ENCODE data around the gene CHD8.
"Not testable (repeated sequence)": the region's sequence is repeated elsewhere in the genome, so short reads cannot be mapped to it uniquely, and the experiment has no call there.

The CHD8 gene

GRCh38 chr14:21455912-21456667, at the start of gene CHD8:
Gene CHD8 (minus strand): TSS chr14:21456123. CDS start chr14:21431643, 24,480 bp downstream.
- peak; percentile 100 for DNase-seq (ENCODE audit: low spot score)

- DNase-seq (ENCODE audit: low spot score) = peak; percentile 22
Observed at GRCh38 chr14:21505012-21505553, 49.2 kb upstream of the CHD8 start.

- no peak for DNase-seq (ENCODE audit: low spot score)
Observed at GRCh38 chr14:21503376-21503775, 47.5 kb upstream of the CHD8 start.

- DNase-seq (ENCODE audit: low spot score) = no peak
Observed at GRCh38 chr14:21501568-21501967, 45.6 kb upstream of the CHD8 start.

- DNase-seq (ENCODE audit: low spot score) = peak; percentile 61
Observed at GRCh38 chr14:21498540-21499526, 42.9 kb upstream of the CHD8 start.

GRCh38 chr14:21496453-21496852, 40.5 kb upstream of the CHD8 start:
- no peak for DNase-seq (ENCODE audit: low spot score)

GRCh38 chr14:21494902-21495762, 39.2 kb upstream of the CHD8 start:
- DNase-seq (ENCODE audit: low spot score) = no peak

- DNase-seq (ENCODE audit: low spot score) = no peak
Observed at GRCh38 chr14:21486640-21487087, 30.7 kb upstream of the CHD8 start.

GRCh38 chr14:21476925-21477681, 21.2 kb upstream of the CHD8 start, which contains the start of the genes RAB2B and TOX4:
Gene RAB2B (minus strand): TSS chr14:21476959. CDS start chr14:21476872, 87 bp downstream.
Gene TOX4 (plus strand): TSS chr14:21477195. CDS start chr14:21477279, 84 bp downstream.
- DNase-seq (ENCODE audit: low spot score) = peak; percentile 98

- DNase-seq (ENCODE audit: low spot score) = no peak
Observed at GRCh38 chr14:21476523-21476924, 20.6 kb upstream of the CHD8 start.

- no peak for DNase-seq (ENCODE audit: low spot score)
Observed at GRCh38 chr14:21475767-21476522, 20.0 kb upstream of the CHD8 start.

GRCh38 chr14:21467616-21468015, 11.7 kb upstream of the CHD8 start:
- DNase-seq (ENCODE audit: low spot score) = no peak

- no peak for DNase-seq (ENCODE audit: low spot score)
Observed at GRCh38 chr14:21455592-21455911, 371 bp downstream of the CHD8 start.

GRCh38 chr14:21454843-21455544, 929 bp downstream of the CHD8 start:
- DNase-seq (ENCODE audit: low spot score) = no peak

GRCh38 chr14:21449899-21450216, 6.1 kb downstream of the CHD8 start:
- no peak for DNase-seq (ENCODE audit: low spot score)

GRCh38 chr14:21442657-21443056, 13.3 kb downstream of the CHD8 start:
- DNase-seq (ENCODE audit: low spot score) = not testable (repeated sequence)

GRCh38 chr14:21440859-21441258, 15.1 kb downstream of the CHD8 start:
- DNase-seq (ENCODE audit: low spot score) = no peak

GRCh38 chr14:21437063-21437901, 18.6 kb downstream of the CHD8 start:
- peak; percentile 99 for DNase-seq (ENCODE audit: low spot score)
